ENCODE measurements around the gene TACR3.
"Not testable (repeated sequence)": the region's sequence is repeated elsewhere in the genome, so short reads cannot be mapped to it uniquely, and the experiment has no call there.

The TACR3 gene

DNA sequence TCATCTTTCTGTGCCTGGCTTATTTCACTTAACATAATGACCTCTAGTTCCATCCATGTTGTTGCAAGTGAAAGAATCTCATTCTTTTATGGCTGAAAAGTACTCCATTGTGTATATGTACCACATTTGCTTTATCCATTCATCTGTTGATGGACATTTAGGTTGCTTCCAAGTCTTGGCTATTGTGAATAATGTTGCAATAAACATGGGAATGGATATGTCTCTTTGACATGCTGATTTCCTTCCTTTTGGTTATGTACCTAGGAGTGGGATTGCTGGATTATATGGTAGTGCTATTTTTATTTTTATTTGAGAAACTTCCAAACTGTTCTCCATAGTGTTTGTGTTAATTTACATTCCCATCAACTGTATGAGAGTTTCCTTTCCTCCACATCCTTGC is 71.2 kb downstream of the TACR3 start:
- H3K4me1 Mint-ChIP-seq (ENCODE audit: low read depth in 2 of 2): no peaks in the 10 kb centered on the region

DNA sequence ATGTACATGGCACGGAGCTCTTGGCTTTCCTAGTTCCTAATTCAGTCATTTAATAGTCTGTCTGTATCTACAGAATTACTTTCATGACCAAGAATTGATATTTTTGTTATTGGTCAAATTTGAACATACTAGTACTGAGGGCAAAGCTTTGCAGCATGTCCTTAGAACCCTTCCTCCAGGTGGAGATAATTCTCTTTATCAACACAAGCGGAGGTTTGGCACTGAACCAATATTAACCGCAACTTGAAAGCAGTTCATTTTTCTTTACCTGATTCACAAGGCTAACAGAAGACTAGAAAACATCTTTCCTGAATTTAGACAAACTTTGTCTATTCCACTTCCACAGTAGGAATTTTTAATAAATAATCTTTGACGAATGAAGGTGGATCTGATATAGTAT is 73.8 kb downstream of the TACR3 start:
- H3K4me3 Mint-ChIP-seq: no peak overlapping the region
- DNase-seq (no peak), ATAC-seq (replicated peaks) (no peak)
- H3K27me3 Mint-ChIP-seq: no peaks in the 10 kb centered on the region
- H3K9me3 Mint-ChIP-seq: peaks cover 0 to 4% of the 10 kb centered on the region in 2 donors
- H3K4me1 Mint-ChIP-seq (ENCODE audit: low read depth in 2 of 2): no peaks in the 10 kb centered on the region
- H3K27ac Mint-ChIP-seq: no peak overlapping the region
- H3K36me3 Mint-ChIP-seq (ENCODE audit: insufficient read depth): no peaks in the 10 kb centered on the region

More for the DNA sequence above, 71.2 kb downstream of the TACR3 start:
- Mint-ChIP-seq H3K27me3 (no peaks in the 10 kb centered on the region), H3K4me3 (no peak overlapping the region), H3K9me3 (peaks cover 0 to 2% of the 10 kb centered on the region in 2 donors), H3K27ac (no peak overlapping the region), H3K36me3 (ENCODE audit: insufficient read depth) (no peaks in the 10 kb centered on the region)
- ATAC-seq (replicated peaks) (no peak), DNase-seq (no peak)

DNA sequence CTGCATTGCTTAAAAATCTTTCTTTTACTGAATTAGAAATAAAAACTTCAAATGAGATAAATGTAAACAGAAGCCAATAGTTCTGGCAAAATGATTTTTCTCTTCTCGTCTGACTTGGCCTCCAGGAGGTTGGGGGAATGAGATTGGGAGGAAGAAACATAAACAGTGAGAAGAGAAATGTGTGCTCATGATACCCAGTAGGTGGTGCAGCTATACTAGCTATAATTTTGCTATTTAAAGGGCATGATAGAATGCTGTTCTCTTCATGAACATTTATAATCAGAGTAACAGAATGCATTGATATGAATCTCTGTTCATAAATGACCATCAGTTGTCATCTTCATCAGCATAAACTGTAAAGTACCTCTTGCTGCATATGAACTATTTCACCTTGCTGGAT is 85.5 kb downstream of the TACR3 start:
- DNase-seq (no peak), ATAC-seq (replicated peaks) (no peak)
- Mint-ChIP-seq H3K36me3 (ENCODE audit: insufficient read depth) (no peaks in the 10 kb centered on the region), H3K4me3 (no peak overlapping the region), H3K4me1 (ENCODE audit: low read depth in 2 of 2) (no peaks in the 10 kb centered on the region), H3K27me3 (no peaks in the 10 kb centered on the region), H3K27ac (no peak overlapping the region), H3K9me3 (peaks cover 4 to 8% of the 10 kb centered on the region in 2 donors)

DNA sequence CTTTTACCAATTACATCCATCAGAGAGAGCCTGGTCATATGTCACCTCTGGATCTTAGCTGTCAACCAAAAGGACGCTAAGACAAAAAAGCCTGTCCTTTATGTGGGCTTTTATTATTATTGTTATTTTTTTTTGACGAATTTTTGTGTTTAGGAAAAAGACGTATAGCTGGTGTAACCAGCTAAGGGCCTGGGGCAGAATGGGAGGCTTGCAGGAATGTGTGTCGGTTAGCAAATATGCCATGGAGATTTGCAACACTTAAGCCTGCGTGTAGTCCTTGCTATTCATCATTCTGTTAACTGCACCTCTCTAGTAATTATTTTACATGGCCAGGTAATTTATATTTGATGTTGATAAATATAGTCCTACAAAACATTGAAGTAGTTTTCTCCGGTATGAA is 93.5 kb downstream of the TACR3 start:
- Mint-ChIP-seq H3K27me3 (no peaks in the 10 kb centered on the region), H3K4me1 (ENCODE audit: low read depth in 2 of 2) (no peaks in the 10 kb centered on the region), H3K9me3 (peaks cover 7 to 30% of the 10 kb centered on the region in 2 donors), H3K36me3 (ENCODE audit: insufficient read depth) (no peaks in the 10 kb centered on the region), H3K4me3 (no peak overlapping the region), H3K27ac (no peak overlapping the region)
- DNase-seq (no peak), ATAC-seq (replicated peaks) (no peak)

DNA sequence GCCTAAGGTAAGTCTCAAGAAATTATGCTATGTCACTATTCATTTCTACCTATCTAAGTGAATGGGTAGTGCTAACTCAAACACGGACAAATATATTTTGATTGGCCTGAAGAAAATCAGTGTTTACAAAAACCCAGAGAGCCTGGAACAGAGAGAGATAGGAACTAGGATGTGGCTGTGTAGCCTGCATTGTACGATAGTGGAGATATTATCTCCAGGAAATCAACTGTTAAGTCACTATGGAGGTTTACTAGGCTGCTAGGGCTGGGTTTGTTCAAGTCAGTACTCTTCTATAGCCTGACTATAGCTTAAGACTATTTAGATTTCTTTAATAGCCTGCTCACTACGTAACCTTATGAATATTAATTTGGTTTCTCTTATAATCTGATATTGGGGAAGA is 127.9 kb downstream of the TACR3 start:
- H3K36me3 Mint-ChIP-seq (ENCODE audit: insufficient read depth): no peaks in the 10 kb centered on the region
- DNase-seq (no peak), ATAC-seq (replicated peaks) (no peak)
- no peaks in the 10 kb centered on the region for H3K27me3 Mint-ChIP-seq
- H3K27ac Mint-ChIP-seq: no peak overlapping the region
- peaks cover 0 to 5% of the 10 kb centered on the region in 2 donors for H3K9me3 Mint-ChIP-seq
- no peaks in the 10 kb centered on the region for H3K4me1 Mint-ChIP-seq (ENCODE audit: low read depth in 2 of 2)
- no peak overlapping the region for H3K4me3 Mint-ChIP-seq

DNA sequence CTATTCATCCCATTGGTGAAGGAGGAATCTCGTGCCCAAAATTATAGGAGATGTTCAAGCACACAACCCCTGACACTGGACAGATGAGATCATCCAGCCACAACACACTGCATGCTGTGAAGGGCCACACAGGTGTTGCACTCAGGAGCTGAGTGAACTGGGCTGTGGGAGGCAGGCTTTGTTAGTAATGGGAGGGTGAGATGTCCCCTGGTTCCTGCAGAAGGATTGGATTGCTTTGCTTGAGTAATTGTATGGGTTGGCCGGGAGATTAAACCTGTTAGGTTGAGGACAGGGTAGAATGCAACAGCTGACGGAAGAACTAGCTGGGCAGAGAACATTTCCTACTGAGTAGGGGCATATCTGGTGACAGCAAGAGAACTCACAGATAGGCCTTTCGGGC is 152.2 kb downstream of the TACR3 start:
- peaks cover 7 to 8% of the 10 kb centered on the region in 2 donors for H3K9me3 Mint-ChIP-seq
- DNase-seq: no peak
- H3K36me3 Mint-ChIP-seq (ENCODE audit: insufficient read depth): no peaks in the 10 kb centered on the region
- no peaks in the 10 kb centered on the region for H3K4me1 Mint-ChIP-seq (ENCODE audit: low read depth in 2 of 2)
- H3K27me3 Mint-ChIP-seq: no peaks in the 10 kb centered on the region
- no peak overlapping the region for H3K27ac Mint-ChIP-seq
- no peak for ATAC-seq (replicated peaks)
- no peak overlapping the region for H3K4me3 Mint-ChIP-seq

DNA sequence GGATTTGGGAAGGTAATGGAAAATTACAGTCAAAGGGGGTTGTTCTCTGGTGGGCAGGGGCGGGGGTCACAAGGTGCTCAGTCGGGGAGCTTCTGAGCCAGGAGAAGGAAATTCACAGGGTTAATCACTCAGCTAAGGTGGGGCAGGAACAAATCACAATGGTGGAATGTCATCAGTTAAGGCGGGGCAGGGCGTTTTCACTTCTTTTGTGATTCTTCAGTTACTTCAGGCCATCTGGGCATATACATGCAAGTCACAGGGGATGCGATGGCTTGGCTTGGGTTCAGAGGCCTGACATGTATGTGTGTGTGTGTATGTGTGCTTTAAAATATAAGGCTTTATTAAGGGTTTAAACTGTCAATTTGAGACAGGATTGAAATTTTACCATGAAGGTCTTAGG is 160.6 kb downstream of the TACR3 start:
- not testable (repeated sequence) for H3K36me3 Mint-ChIP-seq (ENCODE audit: insufficient read depth); H3K4me3 Mint-ChIP-seq; H3K27ac Mint-ChIP-seq; ATAC-seq (replicated peaks); DNase-seq; H3K27me3 Mint-ChIP-seq; H3K4me1 Mint-ChIP-seq (ENCODE audit: low read depth in 2 of 2)
- H3K9me3 Mint-ChIP-seq: peaks cover 15 to 27% of the 10 kb centered on the region in 2 donors
